Fibroblast of lung (primary cell): ENCODE measurements around the gene PHRF1. TPM values are rescaled to one million over a fixed set of nuclear protein-coding genes. Genes with fewer than 3 reads are reported as not detected.

Experiments used
- DNase-seq, 2 donors: peaks; one replicate each; pipeline versions ENCODE4 v3.0.0 to v3.0.0-alpha.2; 2010; ENCODE audit warnings: low read depth in 2 of 2
- H2AFZ ChIP-seq: 2 replicates; pipeline ENCODE4 v1.5.1; 2012; ENCODE audit warnings: low read length, control low read depth, inconsistent platforms
- H3K27ac ChIP-seq: 2 replicates; pipeline ENCODE4 v1.5.1; 2011; ENCODE audit warnings: low read length, control low read depth; ENCODE audit not compliant: insufficient read depth
- H3K27me3 ChIP-seq: 2 replicates; pipeline ENCODE4 v1.5.1; 2011; ENCODE audit warnings: mild to moderate bottlenecking, low read length; ENCODE audit not compliant: control insufficient read depth, insufficient read depth
- H3K36me3 ChIP-seq: 2 replicates; pipeline ENCODE4 v1.5.1; 2011; ENCODE audit warnings: low read length; ENCODE audit not compliant: control insufficient read depth, insufficient read depth
- H3K4me1 ChIP-seq: 2 replicates; pipeline ENCODE4 v1.5.1; 2011; ENCODE audit warnings: low read length; ENCODE audit not compliant: control insufficient read depth, insufficient read depth; ENCODE audit errors: extremely low read depth
- H3K4me2 ChIP-seq: 2 replicates; pipeline ENCODE4 v1.5.1; 2011; ENCODE audit warnings: low read length, control low read depth; ENCODE audit not compliant: insufficient read depth; ENCODE audit errors: extremely low read depth
- H3K4me3 ChIP-seq, 4 experiments: fragments of 200-600 bp in 1 of 4; sonication (generic) in 1 of 4; replicated peaks in 1 of 4; 2 replicates each; pipeline ENCODE4 v1.5.1; 2011 to 2016; ENCODE audit warnings: low read length in 4 of 4, low read depth in 3 of 4, mild to moderate bottlenecking in 3 of 4, control low read depth in 2 of 4, inconsistent platforms in 1 of 4, mixed read lengths in 1 of 4; ENCODE audit not compliant: insufficient read depth in 1 of 4; ENCODE audit errors: control extremely low read depth in 1 of 4
- H3K79me2 ChIP-seq: 2 replicates; pipeline ENCODE4 v1.5.1; 2012; ENCODE audit warnings: mild to moderate bottlenecking, low read length, inconsistent platforms; ENCODE audit not compliant: control insufficient read depth, insufficient read depth
- H3K9ac ChIP-seq: 2 replicates; pipeline ENCODE4 v1.5.1; 2011; ENCODE audit warnings: mild to moderate bottlenecking, low read length, control low read depth; ENCODE audit not compliant: insufficient read depth
- H3K9me3 ChIP-seq: 2 replicates; pipeline ENCODE4 v1.5.1; 2012; ENCODE audit warnings: low read depth, low read length; ENCODE audit not compliant: control insufficient read depth, insufficient read depth
- H4K20me1 ChIP-seq: 2 replicates; pipeline ENCODE4 v1.5.1; 2011; ENCODE audit warnings: low read length; ENCODE audit not compliant: control insufficient read depth, insufficient read depth; ENCODE audit errors: extremely low read depth
- EZH2 ChIP-seq: IDR thresholded peaks from 2 replicates; pipeline ENCODE4 v1.5.1; 2012; ENCODE audit warnings: low read length, control low read depth, mild to moderate bottlenecking; ENCODE audit errors: missing control alignments
- polyA plus RNA-seq, 2 donors: library from polyadenylated mRNA; depleted of rRNA in 1 of 2; stranded (reverse) in 1 of 2; unstranded in 1 of 2; fragments of >200 nt; gene quantifications; 2 replicates each; pipeline ENCODE4 v1.2.1, GENCODE V29; 2011 to 2012; ENCODE audit warnings: missing spikeins in 1 of 2
- total RNA-seq: library from RNA; depleted of rRNA; stranded (reverse); fragments of >200 nt; gene quantifications from 2 replicates; pipeline ENCODE4 v1.2.1, GENCODE V29; 2014
- TF ChIP-seq, protein P1 (sequence below), 2 donors: IDR thresholded peaks in 1 of 2; conservative IDR thresholded peaks in 1 of 2; 1 replicate in 1 of 2; 2 replicates in 1 of 2; pipeline ENCODE4 v1.5.1; 2011 to 2012; ENCODE audit warnings: low read length in 2 of 2, control low read depth in 1 of 2, inconsistent platforms in 1 of 2, low read depth in 1 of 2, mild to moderate bottlenecking in 1 of 2

The PHRF1 gene
- total and polyA plus RNA-seq, 2 donors (not counting 1 experiment from before 2014, with no cell fraction given) = 5.9 to 16.8 TPM

DNA sequence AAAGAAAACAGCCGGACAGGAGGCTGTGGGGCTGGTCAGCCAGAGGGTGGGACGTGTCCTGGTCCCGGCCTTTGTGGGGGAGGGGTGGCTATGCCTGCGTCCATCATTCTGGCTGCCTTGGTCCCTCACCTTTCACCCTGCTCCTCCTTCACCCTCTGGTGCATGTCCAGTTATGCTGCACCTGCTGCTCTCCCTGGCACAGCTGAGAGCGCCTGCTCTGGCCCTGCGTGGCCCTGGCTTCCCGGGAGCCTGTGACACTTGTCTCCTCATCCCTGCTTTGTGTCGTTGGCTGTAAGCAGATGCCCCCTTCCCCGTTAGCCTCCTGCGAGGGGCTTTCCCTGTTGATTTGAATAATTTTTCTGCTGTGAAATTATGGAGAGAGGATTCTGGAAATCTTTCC is 16.6 kb downstream of the PHRF1 start:
- H3K36me3 ChIP-seq = peaks cover 36% of the 10 kb centered on the region
- no peak overlapping the region for H3K4me2 ChIP-seq
- H3K4me3 ChIP-seq = no peak overlapping the region
- H3K9me3 ChIP-seq = no peaks in the 10 kb centered on the region
- no peak overlapping the region for H2AFZ ChIP-seq
- H3K9ac ChIP-seq = no peak overlapping the region
- H3K4me1 ChIP-seq = no peaks in the 10 kb centered on the region
- peaks cover 25% of the 10 kb centered on the region for H3K79me2 ChIP-seq
- H3K27me3 ChIP-seq = no peaks in the 10 kb centered on the region
- H4K20me1 ChIP-seq = no peaks in the 10 kb centered on the region
- no peak for DNase-seq
- TF ChIP-seq EZH2 = no peak
- TF ChIP-seq, protein P1, sequence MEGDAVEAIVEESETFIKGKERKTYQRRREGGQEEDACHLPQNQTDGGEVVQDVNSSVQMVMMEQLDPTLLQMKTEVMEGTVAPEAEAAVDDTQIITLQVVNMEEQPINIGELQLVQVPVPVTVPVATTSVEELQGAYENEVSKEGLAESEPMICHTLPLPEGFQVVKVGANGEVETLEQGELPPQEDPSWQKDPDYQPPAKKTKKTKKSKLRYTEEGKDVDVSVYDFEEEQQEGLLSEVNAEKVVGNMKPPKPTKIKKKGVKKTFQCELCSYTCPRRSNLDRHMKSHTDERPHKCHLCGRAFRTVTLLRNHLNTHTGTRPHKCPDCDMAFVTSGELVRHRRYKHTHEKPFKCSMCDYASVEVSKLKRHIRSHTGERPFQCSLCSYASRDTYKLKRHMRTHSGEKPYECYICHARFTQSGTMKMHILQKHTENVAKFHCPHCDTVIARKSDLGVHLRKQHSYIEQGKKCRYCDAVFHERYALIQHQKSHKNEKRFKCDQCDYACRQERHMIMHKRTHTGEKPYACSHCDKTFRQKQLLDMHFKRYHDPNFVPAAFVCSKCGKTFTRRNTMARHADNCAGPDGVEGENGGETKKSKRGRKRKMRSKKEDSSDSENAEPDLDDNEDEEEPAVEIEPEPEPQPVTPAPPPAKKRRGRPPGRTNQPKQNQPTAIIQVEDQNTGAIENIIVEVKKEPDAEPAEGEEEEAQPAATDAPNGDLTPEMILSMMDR (conservative IDR thresholded peaks at IDR 0.05 in 1 of 2, IDR thresholded peaks at IDR 0.05 in 1 of 2; ENCODE audit: low read depth in 1 of 2, low read length in 2 of 2) = no peak
- no peak overlapping the region for H3K27ac ChIP-seq

DNA sequence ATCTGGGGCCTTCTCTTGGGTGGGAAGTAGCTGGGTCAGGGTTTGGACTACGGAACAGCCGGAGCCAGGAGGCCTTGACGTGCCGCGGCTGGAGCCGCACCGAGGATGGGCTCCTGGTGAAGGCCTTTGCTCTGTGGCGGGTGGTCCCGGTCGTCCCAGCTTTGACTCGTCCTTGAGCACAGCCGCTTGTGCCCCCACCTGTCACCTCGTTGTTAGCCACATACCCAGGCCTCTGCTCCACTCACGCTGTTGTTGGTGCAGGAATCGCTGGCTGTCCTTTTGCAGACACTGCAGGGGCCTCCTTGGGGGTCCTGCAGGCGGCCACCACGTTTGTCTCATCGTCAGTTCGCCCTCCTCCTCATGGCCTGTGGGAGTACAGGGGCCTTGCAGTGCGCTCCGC is 17.1 kb downstream of the PHRF1 start:
- H4K20me1 ChIP-seq = no peaks in the 10 kb centered on the region

DNA sequence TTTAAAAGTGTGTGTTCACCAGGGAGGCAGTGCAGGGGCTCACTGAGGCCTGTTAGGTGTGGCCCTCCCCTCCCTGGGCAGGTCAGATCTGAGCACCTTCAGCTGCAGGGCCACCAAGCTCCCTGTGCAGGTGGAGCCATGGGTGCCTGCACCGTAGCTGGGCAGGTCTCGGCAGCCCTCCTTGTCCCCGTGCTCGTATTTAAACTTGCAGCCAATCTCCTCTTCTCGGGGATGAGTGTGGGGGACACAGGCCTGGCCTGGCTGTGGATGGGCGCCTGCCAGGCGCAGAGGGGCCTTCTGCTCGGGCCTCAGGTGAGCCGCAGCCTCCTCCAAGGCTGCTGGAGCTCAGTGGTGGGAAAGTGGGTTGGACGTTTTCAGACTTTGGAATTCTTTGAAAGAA is 19.1 kb downstream of the PHRF1 start:
- no peak for TF ChIP-seq EZH2
- TF ChIP-seq, protein P1 (conservative IDR thresholded peaks at IDR 0.05 in 1 of 2, IDR thresholded peaks at IDR 0.05 in 1 of 2; ENCODE audit: low read depth in 1 of 2, low read length in 2 of 2) = no peak
- no peak overlapping the region for H2AFZ ChIP-seq
- no peaks in the 10 kb centered on the region for H3K9me3 ChIP-seq
- no peaks in the 10 kb centered on the region for H3K27me3 ChIP-seq
- no peak overlapping the region for H3K27ac ChIP-seq
- no peaks in the 10 kb centered on the region for H4K20me1 ChIP-seq
- H3K4me3 ChIP-seq = no peak overlapping the region
- no peak overlapping the region for H3K4me2 ChIP-seq
- H3K9ac ChIP-seq = no peak overlapping the region
- H3K79me2 ChIP-seq = peaks cover 12% of the 10 kb centered on the region
- H3K4me1 ChIP-seq = no peaks in the 10 kb centered on the region
- no peak for DNase-seq
- H3K36me3 ChIP-seq = peaks cover 35% of the 10 kb centered on the region

More for the DNA sequence above, 17.1 kb downstream of the PHRF1 start:
- Histone ChIP-seq H2AFZ (no peak overlapping the region), H3K27me3 (no peaks in the 10 kb centered on the region), H3K9ac (no peak overlapping the region), H3K27ac (no peak overlapping the region), H3K4me1 (no peaks in the 10 kb centered on the region), H3K79me2 (peaks cover 25% of the 10 kb centered on the region), H3K4me3 (no peak overlapping the region), H3K36me3 (peaks cover 37% of the 10 kb centered on the region), H3K4me2 (no peak overlapping the region), H3K9me3 (no peaks in the 10 kb centered on the region)
- DNase-seq = no peak
- TF ChIP-seq, protein P1 (conservative IDR thresholded peaks at IDR 0.05 in 1 of 2, IDR thresholded peaks at IDR 0.05 in 1 of 2; ENCODE audit: low read depth in 1 of 2, low read length in 2 of 2) = no peak
- TF ChIP-seq EZH2 = no peak
